ENCODE data around the gene FGD2.

DNA sequence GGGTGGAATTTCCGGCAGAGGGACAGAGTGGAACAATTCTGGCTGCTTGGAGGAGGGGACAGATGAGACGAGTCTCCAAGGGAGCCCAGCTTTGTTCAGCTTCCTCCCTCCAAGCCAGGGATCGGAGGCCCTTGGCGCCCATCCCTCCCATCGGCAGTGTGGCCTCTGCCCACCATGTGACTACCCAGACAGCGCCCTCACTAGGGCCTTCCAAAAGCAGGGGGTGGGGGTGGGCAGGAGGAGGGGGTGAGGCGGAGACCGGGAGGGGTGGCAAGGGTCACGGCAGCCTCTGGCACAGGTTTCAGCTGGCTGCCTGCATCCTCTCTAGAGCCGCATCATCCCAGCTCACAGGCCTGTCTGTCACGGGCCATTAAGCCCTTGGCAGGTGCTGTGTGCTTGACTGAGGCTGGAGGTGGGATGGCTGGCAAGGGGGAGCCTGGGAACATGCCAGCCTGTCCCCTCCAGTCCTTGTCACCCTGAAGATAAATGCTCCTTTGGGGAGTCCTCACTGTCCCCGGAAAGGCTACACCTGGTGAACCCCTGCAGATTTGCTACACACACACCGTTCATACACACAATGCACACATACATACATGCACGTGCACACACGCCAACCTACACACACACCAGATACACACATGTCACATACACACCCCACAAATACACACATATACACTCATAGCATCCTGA lies 6.2 kb upstream of the FGD2 start:
- TF ChIP-seq CTCF (IDR thresholded peaks at IDR 0.05 in 2 of 3, conservative IDR thresholded peaks at IDR 0.05 in 1 of 3; ENCODE audit: borderline replicate concordance in 1 of 3, insufficient read depth in 1 of 3, low read depth in 2 of 3, low read length in 2 of 3) (no peak), ZNF274 (IDR thresholded peaks at IDR 0.05; ENCODE audit: low read depth, low read length) (no peak), SRF (IDR thresholded peaks at IDR 0.05; ENCODE audit: low read depth) (no peak), RAD21 (IDR thresholded peaks at IDR 0.05; ENCODE audit: low read depth) (no peak), CBX3 (IDR thresholded peaks at IDR 0.05; ENCODE audit: low read depth) (no peak), POLR2AphosphoS5 (IDR thresholded peaks at IDR 0.05; ENCODE audit: low read depth, low read length) (no peak), ZFX (IDR thresholded peaks at IDR 0.05) (no peak), POLR2A (IDR thresholded peaks at IDR 0.05; ENCODE audit: borderline replicate concordance, extremely low read depth, insufficient read depth, insufficient read length) (no peak), EZH2 (IDR thresholded peaks at IDR 0.05) (no peak), SIN3A (IDR thresholded peaks at IDR 0.05; ENCODE audit: low read depth) (no peak)
- TF ChIP-seq, protein P1, sequence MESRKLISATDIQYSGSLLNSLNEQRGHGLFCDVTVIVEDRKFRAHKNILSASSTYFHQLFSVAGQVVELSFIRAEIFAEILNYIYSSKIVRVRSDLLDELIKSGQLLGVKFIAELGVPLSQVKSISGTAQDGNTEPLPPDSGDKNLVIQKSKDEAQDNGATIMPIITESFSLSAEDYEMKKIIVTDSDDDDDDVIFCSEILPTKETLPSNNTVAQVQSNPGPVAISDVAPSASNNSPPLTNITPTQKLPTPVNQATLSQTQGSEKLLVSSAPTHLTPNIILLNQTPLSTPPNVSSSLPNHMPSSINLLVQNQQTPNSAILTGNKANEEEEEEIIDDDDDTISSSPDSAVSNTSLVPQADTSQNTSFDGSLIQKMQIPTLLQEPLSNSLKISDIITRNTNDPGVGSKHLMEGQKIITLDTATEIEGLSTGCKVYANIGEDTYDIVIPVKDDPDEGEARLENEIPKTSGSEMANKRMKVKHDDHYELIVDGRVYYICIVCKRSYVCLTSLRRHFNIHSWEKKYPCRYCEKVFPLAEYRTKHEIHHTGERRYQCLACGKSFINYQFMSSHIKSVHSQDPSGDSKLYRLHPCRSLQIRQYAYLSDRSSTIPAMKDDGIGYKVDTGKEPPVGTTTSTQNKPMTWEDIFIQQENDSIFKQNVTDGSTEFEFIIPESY (IDR thresholded peaks at IDR 0.05; ENCODE audit: extremely low read depth, insufficient replicate concordance, low read length), result no peak
